Measurements from ENCODE around the gene GEMIN7. TPM values are rescaled to one million over a fixed set of nuclear protein-coding genes. Genes with fewer than 3 reads are reported as not detected.

The GEMIN7 gene
- total RNA-seq, 1 experiment from 2014 or later = 77.0 TPM

DNA sequence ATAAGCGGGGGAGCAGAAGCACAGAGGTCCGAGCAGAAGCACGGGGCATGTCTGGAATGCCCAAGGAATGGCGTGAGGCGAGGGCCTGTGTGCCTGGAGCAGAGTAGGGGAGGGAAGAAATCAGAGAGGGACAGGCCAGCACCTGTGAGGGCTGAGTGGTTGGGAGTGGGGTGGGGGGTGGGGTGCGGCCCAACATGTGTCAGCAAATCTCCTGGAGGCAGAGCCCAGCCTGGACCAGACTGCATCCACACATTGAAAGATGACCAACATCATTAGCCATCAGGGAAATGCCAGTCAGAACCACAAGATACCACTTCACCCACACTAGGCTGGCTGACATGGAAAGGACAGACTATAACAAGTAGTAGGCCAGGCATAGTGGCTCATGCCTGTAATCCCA lies 29.0 kb upstream of the GEMIN7 start:
- Histone ChIP-seq H3K36me3 (replicated peaks; ENCODE audit: control insufficient read depth, insufficient read depth, low read length) (peaks cover 11% of the 10 kb centered on the region), H3K4me3 (ENCODE audit: insufficient read depth, low read depth, low read length) (no peak overlapping the region), H3K27me3 (ENCODE audit: control insufficient read depth, insufficient read depth, low read length) (no peaks in the 10 kb centered on the region)
- no peak for DNase-seq

DNA sequence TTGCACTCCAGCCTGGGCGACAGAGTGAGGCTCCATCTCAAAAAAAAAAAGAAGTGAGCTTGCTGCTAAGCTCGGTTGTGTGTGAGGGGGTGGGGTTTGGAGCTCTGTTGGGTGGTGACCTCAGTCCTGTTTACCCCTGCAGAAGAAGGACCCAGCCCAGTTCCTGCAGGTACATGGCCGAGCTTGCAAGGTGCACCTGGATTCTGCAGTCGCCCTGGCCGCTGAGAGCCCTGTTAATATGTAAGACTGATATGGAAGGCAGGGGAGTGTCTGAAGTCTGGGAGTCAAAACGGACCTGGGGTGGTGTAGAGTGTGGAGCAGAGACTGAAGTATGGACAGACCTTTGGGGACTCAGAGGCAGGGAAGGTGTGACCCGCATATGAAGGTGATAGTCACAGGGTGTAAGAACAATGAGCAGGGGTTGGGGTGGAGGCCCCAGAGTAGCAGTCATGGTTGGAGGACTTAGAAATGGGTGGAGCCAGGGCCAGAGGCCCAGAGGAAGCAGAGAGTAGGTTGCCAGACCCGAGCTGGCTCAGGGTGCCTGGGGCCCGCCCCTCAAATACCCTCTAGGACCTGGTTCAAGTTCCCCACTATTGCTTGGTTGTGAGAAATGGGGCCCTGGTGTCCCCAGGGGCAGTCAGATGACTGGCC lies 27.0 kb upstream of the GEMIN7 start:
- no peak for DNase-seq
- peaks cover 23% of the 10 kb centered on the region for H3K36me3 ChIP-seq (replicated peaks; ENCODE audit: control insufficient read depth, insufficient read depth, low read length)
- H3K27me3 ChIP-seq (ENCODE audit: control insufficient read depth, insufficient read depth, low read length) = no peaks in the 10 kb centered on the region
- no peak overlapping the region for H3K4me3 ChIP-seq (ENCODE audit: insufficient read depth, low read depth, low read length)

GRCh38 chr19:45056831-45057230 lies 22.2 kb upstream of the GEMIN7 start:
- DNase-seq = no peak
- Histone ChIP-seq H3K27me3 (ENCODE audit: control insufficient read depth, insufficient read depth, low read length) (no peaks in the 10 kb centered on the region), H3K36me3 (replicated peaks; ENCODE audit: control insufficient read depth, insufficient read depth, low read length) (peaks cover 56% of the 10 kb centered on the region), H3K4me3 (ENCODE audit: insufficient read depth, low read depth, low read length) (no peak overlapping the region)

- H3K36me3 ChIP-seq (replicated peaks; ENCODE audit: control insufficient read depth, insufficient read depth, low read length) = peaks cover 53% of the 10 kb centered on the region
- DNase-seq = peak; percentile 33
Observed at GRCh38 chr19:45057444-45057843, 21.6 kb upstream of the GEMIN7 start.

GRCh38 chr19:45058622-45059159 lies 20.4 kb upstream of the GEMIN7 start:
- no peak for DNase-seq
- no peaks in the 10 kb centered on the region for H3K27me3 ChIP-seq (ENCODE audit: control insufficient read depth, insufficient read depth, low read length)
- H3K36me3 ChIP-seq (replicated peaks; ENCODE audit: control insufficient read depth, insufficient read depth, low read length) = peaks cover 51% of the 10 kb centered on the region
- H3K4me3 ChIP-seq (ENCODE audit: insufficient read depth, low read depth, low read length) = no peak overlapping the region

More at GRCh38 chr19:45057444-45057843, 21.6 kb upstream of the GEMIN7 start:
- Histone ChIP-seq H3K27me3 (ENCODE audit: control insufficient read depth, insufficient read depth, low read length) (no peaks in the 10 kb centered on the region), H3K4me3 (ENCODE audit: insufficient read depth, low read depth, low read length) (no peak overlapping the region)

- peaks cover 48% of the 10 kb centered on the region for H3K36me3 ChIP-seq (replicated peaks; ENCODE audit: control insufficient read depth, insufficient read depth, low read length)
- no peak overlapping the region for H3K4me3 ChIP-seq (ENCODE audit: insufficient read depth, low read depth, low read length)
- peak; percentile 97 for DNase-seq
- H3K27me3 ChIP-seq (ENCODE audit: control insufficient read depth, insufficient read depth, low read length) = no peaks in the 10 kb centered on the region
Observed at GRCh38 chr19:45059258-45059965, 19.6 kb upstream of the GEMIN7 start.

DNA sequence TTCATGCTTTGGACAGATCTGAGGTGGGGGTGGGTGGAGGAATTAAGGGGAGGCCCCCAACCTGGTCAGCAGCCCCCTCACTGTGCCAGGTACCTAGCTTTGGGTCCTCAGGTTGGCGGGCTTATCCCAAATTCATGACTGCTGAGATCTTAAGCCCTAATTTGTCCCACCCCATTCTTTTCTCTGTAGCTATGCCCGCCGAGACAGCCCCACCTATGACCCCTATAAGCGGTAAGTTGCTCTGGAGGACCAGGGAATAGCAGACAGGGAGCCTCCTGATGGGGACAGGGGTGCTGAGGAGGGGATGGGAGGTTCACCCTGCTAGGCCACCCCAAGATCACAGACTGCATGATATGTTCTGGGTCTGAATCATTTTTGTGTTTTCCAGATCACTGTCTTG lies 17.1 kb upstream of the GEMIN7 start:
- Histone ChIP-seq H3K27me3 (ENCODE audit: control insufficient read depth, insufficient read depth, low read length) (no peaks in the 10 kb centered on the region), H3K36me3 (replicated peaks; ENCODE audit: control insufficient read depth, insufficient read depth, low read length) (peaks cover 40% of the 10 kb centered on the region), H3K4me3 (ENCODE audit: insufficient read depth, low read depth, low read length) (no peak overlapping the region)
- no peak for DNase-seq

DNA sequence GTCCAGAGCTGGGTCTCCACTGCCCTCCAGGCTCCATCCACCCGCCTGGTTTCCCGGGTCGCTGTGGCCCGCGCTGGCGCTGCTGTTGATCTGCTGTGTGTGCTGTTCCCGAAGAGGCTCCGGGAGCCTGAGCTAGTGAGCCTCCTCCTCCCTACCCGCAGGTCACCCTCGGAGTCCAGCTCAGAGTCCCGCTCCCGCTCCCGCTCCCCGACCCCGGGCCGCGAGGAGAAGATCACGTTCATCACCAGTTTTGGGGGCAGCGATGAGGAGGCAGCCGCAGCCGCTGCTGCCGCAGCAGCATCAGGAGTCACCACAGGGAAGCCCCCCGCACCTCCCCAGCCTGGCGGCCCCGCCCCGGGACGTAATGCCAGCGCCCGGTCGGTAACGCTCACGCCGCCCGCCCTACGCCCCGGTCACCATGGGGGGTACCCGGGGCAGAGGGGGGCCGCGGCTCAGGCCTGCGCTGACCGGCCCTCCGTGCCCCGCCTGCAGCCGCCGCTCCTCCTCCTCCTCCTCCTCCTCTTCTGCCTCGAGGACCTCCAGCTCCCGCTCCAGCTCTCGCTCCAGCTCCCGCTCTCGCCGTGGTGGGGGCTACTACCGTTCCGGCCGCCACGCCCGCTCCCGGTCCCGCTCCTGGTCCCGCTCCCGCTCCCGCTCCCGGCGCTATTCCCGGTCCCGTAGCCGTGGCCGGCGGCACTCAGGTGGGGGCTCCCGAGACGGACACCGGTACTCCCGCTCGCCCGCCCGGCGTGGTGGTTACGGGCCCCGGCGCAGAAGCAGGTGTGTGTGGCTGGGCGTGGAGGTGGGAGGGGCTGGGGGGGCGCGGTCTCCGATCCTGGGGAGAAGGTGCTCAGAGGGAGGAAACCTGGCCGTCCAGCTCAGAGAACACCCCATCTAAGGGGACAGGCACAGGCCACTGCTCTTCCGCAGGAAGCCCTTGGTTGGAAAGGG lies 14.9 kb upstream of the GEMIN7 start:
- H3K27me3 ChIP-seq (ENCODE audit: control insufficient read depth, insufficient read depth, low read length) = no peaks in the 10 kb centered on the region
- no peak overlapping the region for H3K4me3 ChIP-seq (ENCODE audit: insufficient read depth, low read depth, low read length)
- H3K36me3 ChIP-seq (replicated peaks; ENCODE audit: control insufficient read depth, insufficient read depth, low read length) = peaks cover 33% of the 10 kb centered on the region
- DNase-seq = peak; percentile 64

GRCh38 chr19:45066921-45067661 lies 12.0 kb upstream of the GEMIN7 start:
- DNase-seq = peak; percentile 70

GRCh38 chr19:45068041-45068440 lies 11.0 kb upstream of the GEMIN7 start:
- Histone ChIP-seq H3K27me3 (ENCODE audit: control insufficient read depth, insufficient read depth, low read length) (no peaks in the 10 kb centered on the region), H3K4me3 (ENCODE audit: insufficient read depth, low read depth, low read length) (no peak overlapping the region), H3K36me3 (replicated peaks; ENCODE audit: control insufficient read depth, insufficient read depth, low read length) (peaks cover 26% of the 10 kb centered on the region)
- peak; percentile 65 for DNase-seq

More at GRCh38 chr19:45066921-45067661, 12.0 kb upstream of the GEMIN7 start:
- Histone ChIP-seq H3K36me3 (replicated peaks; ENCODE audit: control insufficient read depth, insufficient read depth, low read length) (peaks cover 27% of the 10 kb centered on the region), H3K4me3 (ENCODE audit: insufficient read depth, low read depth, low read length) (no peak overlapping the region), H3K27me3 (ENCODE audit: control insufficient read depth, insufficient read depth, low read length) (no peaks in the 10 kb centered on the region)

- Histone ChIP-seq H3K27me3 (ENCODE audit: control insufficient read depth, insufficient read depth, low read length) (no peaks in the 10 kb centered on the region), H3K36me3 (replicated peaks; ENCODE audit: control insufficient read depth, insufficient read depth, low read length) (peaks cover 26% of the 10 kb centered on the region), H3K4me3 (ENCODE audit: insufficient read depth, low read depth, low read length) (no peak overlapping the region)
- peak; percentile 90 for DNase-seq
Observed at GRCh38 chr19:45069056-45069455, 10.0 kb upstream of the GEMIN7 start.

DNA sequence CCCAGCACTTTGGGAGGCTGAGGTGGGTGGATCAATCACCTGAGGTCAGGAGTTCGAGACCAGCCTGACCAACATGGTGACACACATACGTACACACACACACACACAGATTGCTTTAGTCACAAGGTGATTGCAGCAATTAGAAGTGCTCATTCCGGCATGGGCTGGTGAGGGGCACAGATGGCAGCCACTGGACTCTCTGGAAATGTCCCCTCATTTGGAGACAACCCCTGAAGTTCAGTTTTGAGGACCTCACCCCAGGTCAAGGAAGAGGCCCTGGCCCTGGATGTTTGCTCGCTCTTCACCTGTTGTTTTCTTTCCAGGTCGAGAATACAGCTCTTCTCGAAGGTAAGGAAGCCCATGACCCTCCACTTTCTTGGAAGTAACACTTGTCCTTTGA lies 8.8 kb upstream of the GEMIN7 start:
- DNase-seq = peak; percentile 35
- no peak overlapping the region for H3K4me3 ChIP-seq (ENCODE audit: insufficient read depth, low read depth, low read length)
- no peaks in the 10 kb centered on the region for H3K27me3 ChIP-seq (ENCODE audit: control insufficient read depth, insufficient read depth, low read length)
- H3K36me3 ChIP-seq (replicated peaks; ENCODE audit: control insufficient read depth, insufficient read depth, low read length) = peaks cover 25% of the 10 kb centered on the region

DNA sequence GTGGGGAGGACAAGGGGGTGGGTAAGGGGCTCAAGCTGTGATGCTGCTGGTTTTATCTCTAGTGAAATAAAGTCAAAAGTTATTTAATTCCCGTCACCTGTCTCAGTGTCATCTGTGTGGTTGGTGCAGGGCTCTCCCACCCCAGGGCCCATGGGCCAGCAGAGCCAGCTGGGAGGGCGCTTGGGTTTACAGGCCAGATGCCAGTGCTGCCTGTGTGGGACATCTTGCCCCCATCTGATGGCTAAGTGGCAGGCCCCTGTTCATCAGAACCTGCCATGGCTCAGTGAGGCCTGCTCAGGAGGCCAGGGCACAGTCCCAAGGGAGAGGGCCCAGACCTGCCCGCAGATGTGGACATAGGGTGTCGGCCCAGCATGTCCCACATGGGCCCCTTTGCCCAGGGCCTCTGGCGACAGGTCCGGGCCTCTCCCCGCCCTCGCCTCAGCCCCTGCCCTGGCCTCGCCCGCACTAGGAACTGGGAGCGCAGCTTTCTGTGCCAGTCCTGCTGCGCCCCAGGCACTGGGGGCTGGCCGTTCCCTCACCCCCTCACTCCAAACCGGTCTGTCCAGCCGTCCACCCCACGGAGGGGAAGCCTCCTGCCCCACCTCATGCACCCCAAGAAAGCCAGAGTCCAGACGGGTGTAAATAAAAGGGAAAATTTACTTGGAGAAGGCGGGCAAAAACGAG lies 8.1 kb upstream of the GEMIN7 start:
- H3K4me3 ChIP-seq (ENCODE audit: insufficient read depth, low read depth, low read length) = no peak overlapping the region
- no peaks in the 10 kb centered on the region for H3K27me3 ChIP-seq (ENCODE audit: control insufficient read depth, insufficient read depth, low read length)
- peak; percentile 46 for DNase-seq
- peaks cover 25% of the 10 kb centered on the region for H3K36me3 ChIP-seq (replicated peaks; ENCODE audit: control insufficient read depth, insufficient read depth, low read length)

Measured in H7 (cell line).